Naive thymus-derived CD4-positive, alpha-beta T cell (primary cell): Measurements from ENCODE around the gene PRL. TPM values are rescaled to one million over a fixed set of nuclear protein-coding genes. Genes with fewer than 3 reads are reported as not detected.

ENCODE experiments used
- ATAC-seq: fragments of 150-1000 bp; cut with Tn5 transposase; 2 replicates; pipeline ENCODE4 v1.10.0; 2021; ENCODE audit warnings: mild to moderate bottlenecking, moderate library complexity
- CTCF ChIA-PET: fragments of 350-600 bp; sonication (Branson Sonifier 250); formaldehyde crosslinking; loops from one replicate; lab custom pipeline; 2021; ENCODE audit warnings: antibody characterized with exemption; lab: Charles Lee
- POLR2A ChIA-PET: fragments of 350-600 bp; sonication (Branson Sonifier 250); formaldehyde crosslinking; loops from one replicate; lab custom pipeline; 2021; ENCODE audit warnings: antibody characterized with exemption, inconsistent platforms; lab: Charles Lee
- DNase-seq, 9 donors: peaks; one replicate each; pipeline versions ENCODE4 v3.0.0 to v3.0.0-alpha.2; 2020 to 2022; ENCODE audit warnings: mixed read lengths in 1 of 9
- H3K27ac ChIP-seq: one replicate; pipeline ENCODE4 v1.7.0; 2013; ENCODE audit warnings: mild to moderate bottlenecking, low read depth, low read length, moderate library complexity
- H3K27me3 ChIP-seq, 2 donors: one replicate each; pipeline ENCODE4 v1.7.0; 2013; ENCODE audit warnings: low read length in 2 of 2, mild to moderate bottlenecking in 2 of 2, moderate library complexity in 2 of 2; ENCODE audit not compliant: control insufficient read depth in 2 of 2, insufficient read depth in 2 of 2
- H3K36me3 ChIP-seq, 3 experiments: 1 replicate in 2 of 3; 2 replicates in 1 of 3; pipeline ENCODE4 v1.7.0; 2013; ENCODE audit warnings: low read length in 3 of 3, mild to moderate bottlenecking in 3 of 3, moderate library complexity in 1 of 3; ENCODE audit not compliant: insufficient read depth in 3 of 3, control insufficient read depth in 2 of 3
- H3K4me1 ChIP-seq, 2 donors: one replicate each; pipeline ENCODE4 v1.7.0; 2013; ENCODE audit warnings: low read length in 2 of 2, mild to moderate bottlenecking in 2 of 2, moderate library complexity in 1 of 2; ENCODE audit not compliant: control insufficient read depth in 2 of 2, insufficient read depth in 2 of 2
- H3K4me3 ChIP-seq: 2 replicates; pipeline ENCODE4 v1.7.0; 2013; ENCODE audit warnings: mild to moderate bottlenecking, low read length
- H3K9me3 ChIP-seq, 3 experiments: 1 replicate in 2 of 3; 2 replicates in 1 of 3; pipeline ENCODE4 v1.7.0; 2013; ENCODE audit warnings: low read length in 3 of 3; ENCODE audit not compliant: control insufficient read depth in 2 of 3
- H3K27ac Mint-ChIP-seq, 9 donors: one replicate each; pipeline ENCODE4 v1.8.0; 2020 to 2022; ENCODE audit warnings: mixed read lengths in 9 of 9, mild to moderate bottlenecking in 8 of 9, moderate library complexity in 5 of 9, inconsistent platforms in 2 of 9
- H3K27me3 Mint-ChIP-seq, 5 donors: one replicate each; pipeline ENCODE4 v1.8.0; 2021 to 2022; ENCODE audit warnings: mixed read lengths in 5 of 5, mild to moderate bottlenecking in 1 of 5
- H3K36me3 Mint-ChIP-seq, 5 donors: one replicate each; pipeline ENCODE4 v1.8.0; 2020 to 2022; ENCODE audit warnings: mixed read lengths in 5 of 5, mild to moderate bottlenecking in 3 of 5, inconsistent platforms in 1 of 5
- H3K4me1 Mint-ChIP-seq, 7 donors: one replicate each; pipeline ENCODE4 v1.8.0; 2020 to 2022; ENCODE audit warnings: mixed read lengths in 7 of 7, mild to moderate bottlenecking in 3 of 7, inconsistent platforms in 1 of 7
- H3K4me3 Mint-ChIP-seq, 10 donors: one replicate each; pipeline ENCODE4 v1.8.0; 2020 to 2022; ENCODE audit warnings: mild to moderate bottlenecking in 10 of 10, mixed read lengths in 10 of 10, moderate library complexity in 6 of 10, inconsistent platforms in 2 of 10
- H3K9me3 Mint-ChIP-seq, 11 donors: one replicate each; pipeline ENCODE4 v1.8.0; 2020 to 2022; ENCODE audit warnings: mixed read lengths in 11 of 11, mild to moderate bottlenecking in 4 of 11, inconsistent platforms in 1 of 11, moderate library complexity in 1 of 11
- intact Hi-C, 2 donors: fragments of 100-400 bp; cut with micrococcal nuclease; formaldehyde crosslinking; loops; one replicate each; pipeline ENCODE4 v1.15.1; 2023
- polyA plus RNA-seq, 2 donors: library from polyadenylated mRNA; unstranded; fragments of 300-500 nt; fragmentation: Illumina TruSeq; gene quantifications; one replicate each; pipeline ENCODE4 v1.2.3, GENCODE V29; 2021
- total RNA-seq, 6 experiments: library from RNA in 5 of 6; stranded (reverse) in 5 of 6; gene quantifications; 1 replicate in 5 of 6; 2 replicates in 1 of 6; pipeline ENCODE4 v1.2.3 and lab custom pipeline; 2021 to 2026

The PRL gene
- total and polyA plus RNA-seq, 7 experiments from 2014 or later, result not detected

GRCh38 chr6:22318404-22318803 lies 21.6 kb upstream of the PRL start:
- no peak overlapping the region for H3K4me3 ChIP-seq
- no peaks in the 10 kb centered on the region for H3K36me3 ChIP-seq
- peaks cover 0 to 4% (median 0%) of the 10 kb centered on the region in 3 experiments for H3K9me3 ChIP-seq
- POLR2A ChIA-PET, result no interaction called here
- H3K27ac ChIP-seq, result no peak overlapping the region
- H3K36me3 Mint-ChIP-seq, result peaks cover 0 to 11% (median 0%) of the 10 kb centered on the region in 5 donors
- H3K4me1 ChIP-seq, result no peaks in the 10 kb centered on the region
- peaks cover 0 to 2% (median 0%) of the 10 kb centered on the region in 7 donors for H3K4me1 Mint-ChIP-seq
- DNase-seq (no peak), ATAC-seq (no peak)
- CTCF ChIA-PET, result no interaction called here
- H3K27me3 Mint-ChIP-seq, result no peaks in the 10 kb centered on the region
- H3K27ac Mint-ChIP-seq, result no peak overlapping the region
- intact Hi-C loops, result no loop called here
- H3K9me3 Mint-ChIP-seq, result peaks cover 0 to 15% (median 9%) of the 10 kb centered on the region in 11 donors
- no peaks in the 10 kb centered on the region for H3K27me3 ChIP-seq
- H3K4me3 Mint-ChIP-seq, result no peak overlapping the region

GRCh38 chr6:22313796-22314195 lies 17.0 kb upstream of the PRL start:
- H3K4me3 Mint-ChIP-seq, result no peak overlapping the region
- no peak overlapping the region for H3K4me3 ChIP-seq
- H3K4me1 ChIP-seq, result no peaks in the 10 kb centered on the region
- intact Hi-C loops, result no loop called here
- H3K27ac ChIP-seq, result no peak overlapping the region
- POLR2A ChIA-PET, result no interaction called here
- H3K4me1 Mint-ChIP-seq, result peaks cover 0 to 2% (median 0%) of the 10 kb centered on the region in 7 donors
- H3K9me3 ChIP-seq, result peaks cover 0 to 8% (median 0%) of the 10 kb centered on the region in 3 experiments
- H3K9me3 Mint-ChIP-seq, result peaks cover 4 to 42% (median 20%) of the 10 kb centered on the region in 11 donors
- DNase-seq (no peak), ATAC-seq (no peak)
- no peaks in the 10 kb centered on the region for H3K27me3 ChIP-seq
- no peaks in the 10 kb centered on the region for H3K36me3 ChIP-seq
- CTCF ChIA-PET, result no interaction called here
- peaks cover 0 to 21% (median 0%) of the 10 kb centered on the region in 5 donors for H3K36me3 Mint-ChIP-seq
- H3K27ac Mint-ChIP-seq, result no peak overlapping the region
- no peaks in the 10 kb centered on the region for H3K27me3 Mint-ChIP-seq

- DNase-seq, result no peak
- Mint-ChIP-seq H3K4me1 (no peaks in the 10 kb centered on the region), H3K9me3 (peaks cover 4 to 32% (median 14%) of the 10 kb centered on the region in 11 donors), H3K36me3 (peaks cover 0 to 13% (median 0%) of the 10 kb centered on the region in 5 donors), H3K4me3 (no peak overlapping the region), H3K27ac (no peak overlapping the region), H3K27me3 (no peaks in the 10 kb centered on the region)
- Histone ChIP-seq H3K36me3 (no peaks in the 10 kb centered on the region), H3K27ac (no peak overlapping the region), H3K27me3 (no peaks in the 10 kb centered on the region), H3K4me1 (no peaks in the 10 kb centered on the region), H3K9me3 (peaks cover 0 to 8% (median 0%) of the 10 kb centered on the region in 3 experiments), H3K4me3 (no peak overlapping the region)
- ChIA-PET CTCF (no interaction called here), POLR2A (no interaction called here)
- intact Hi-C loops, result no loop called here
- ATAC-seq, result no peak
Measured at GRCh38 chr6:22308939-22309338, 12.1 kb upstream of the PRL start.

GRCh38 chr6:22306741-22307466 lies 10.1 kb upstream of the PRL start:
- Mint-ChIP-seq H3K4me3 (no peak overlapping the region), H3K9me3 (peaks cover 4 to 19% (median 10%) of the 10 kb centered on the region in 11 donors), H3K36me3 (peaks cover 0 to 9% (median 0%) of the 10 kb centered on the region in 5 donors), H3K27ac (no peak overlapping the region), H3K4me1 (peaks cover 0 to 3% (median 0%) of the 10 kb centered on the region in 7 donors), H3K27me3 (no peaks in the 10 kb centered on the region)
- ChIA-PET CTCF (no interaction called here), POLR2A (no interaction called here)
- no peaks in the 10 kb centered on the region for H3K4me1 ChIP-seq
- H3K27ac ChIP-seq, result no peak overlapping the region
- DNase-seq, result no peak
- H3K9me3 ChIP-seq, result no peaks in the 10 kb centered on the region
- no peaks in the 10 kb centered on the region for H3K36me3 ChIP-seq
- H3K4me3 ChIP-seq, result no peak overlapping the region
- no peaks in the 10 kb centered on the region for H3K27me3 ChIP-seq
- intact Hi-C loops, result no loop called here
- ATAC-seq, result no peak

GRCh38 chr6:22302838-22303237 lies 6.0 kb upstream of the PRL start:
- no peak overlapping the region for H3K27ac ChIP-seq
- no peaks in the 10 kb centered on the region for H3K27me3 Mint-ChIP-seq
- ChIA-PET CTCF (no interaction called here), POLR2A (no interaction called here)
- intact Hi-C loops, result no loop called here
- no peak overlapping the region for H3K27ac Mint-ChIP-seq
- H3K4me1 ChIP-seq, result no peaks in the 10 kb centered on the region
- H3K27me3 ChIP-seq, result no peaks in the 10 kb centered on the region
- H3K4me3 Mint-ChIP-seq, result no peak overlapping the region
- H3K9me3 Mint-ChIP-seq, result peaks cover 0 to 4% (median 0%) of the 10 kb centered on the region in 11 donors
- no peak for DNase-seq
- H3K9me3 ChIP-seq, result no peaks in the 10 kb centered on the region
- ATAC-seq, result no peak
- H3K36me3 ChIP-seq, result no peaks in the 10 kb centered on the region
- no peak overlapping the region for H3K4me3 ChIP-seq
- peaks cover 0 to 3% (median 0%) of the 10 kb centered on the region in 7 donors for H3K4me1 Mint-ChIP-seq
- H3K36me3 Mint-ChIP-seq, result no peaks in the 10 kb centered on the region

- no peak overlapping the region for H3K4me3 Mint-ChIP-seq
- CTCF ChIA-PET, result no interaction called here
- intact Hi-C loops, result no loop called here
- H3K36me3 ChIP-seq, result no peaks in the 10 kb centered on the region
- no peaks in the 10 kb centered on the region for H3K27me3 Mint-ChIP-seq
- no peak for ATAC-seq
- H3K27ac ChIP-seq, result no peak overlapping the region
- no peaks in the 10 kb centered on the region for H3K27me3 ChIP-seq
- no peak for DNase-seq
- POLR2A ChIA-PET, result no interaction called here
- no peaks in the 10 kb centered on the region for H3K36me3 Mint-ChIP-seq
- peaks cover 0 to 3% (median 0%) of the 10 kb centered on the region in 7 donors for H3K4me1 Mint-ChIP-seq
- no peak overlapping the region for H3K27ac Mint-ChIP-seq
- no peak overlapping the region for H3K4me3 ChIP-seq
- peaks cover 0 to 5% (median 0%) of the 10 kb centered on the region in 11 donors for H3K9me3 Mint-ChIP-seq
- H3K4me1 ChIP-seq, result no peaks in the 10 kb centered on the region
- no peaks in the 10 kb centered on the region for H3K9me3 ChIP-seq
Measured at GRCh38 chr6:22300273-22300998, 3.6 kb upstream of the PRL start.
